Gastroesophageal sphincter (tissue), 4 donors: Measurements from ENCODE around the gene PRRX2. TPM values are rescaled to one million over a fixed set of nuclear protein-coding genes. Genes with fewer than 3 reads are reported as not detected.

Experiments
- ATAC-seq: fragments of 150-250 bp; one replicate; pipeline ENCODE4 v1.9.1; 2016; ENCODE audit warnings: mild to moderate bottlenecking, moderate library complexity
- H3K27ac ChIP-seq, 4 donors: fragments of 200-600 bp; sonication (generic) in 3 of 4; 1 replicate in 3 of 4; 2 replicates in 1 of 4; pipeline ENCODE4 v1.5.1; 2016 to 2019
- H3K27me3 ChIP-seq: fragments of 200-600 bp; sonication (generic); one replicate; pipeline ENCODE4 v1.5.1; 2019
- H3K36me3 ChIP-seq, 2 donors: fragments of 200-600 bp; sonication (generic); one replicate each; pipeline ENCODE4 v1.5.1; 2019; ENCODE audit warnings: control low read depth in 1 of 2
- H3K4me1 ChIP-seq, 3 donors: fragments of 200-600 bp; sonication (generic); 1 replicate in 2 of 3; 2 replicates in 1 of 3; pipeline ENCODE4 v1.5.1; 2016 to 2019; ENCODE audit warnings: control low read depth in 2 of 3
- H3K4me3 ChIP-seq, 2 donors: fragments of 200-600 bp; sonication (generic); one replicate each; pipeline ENCODE4 v1.5.1; 2019; ENCODE audit warnings: mild to moderate bottlenecking in 1 of 2, moderate library complexity in 1 of 2
- H3K9me3 ChIP-seq, 3 donors: fragments of 200-600 bp; sonication (generic); one replicate each; pipeline ENCODE4 v1.5.1; 2017 to 2019; ENCODE audit warnings: control low read depth in 2 of 3
- CTCF ChIP-seq, 4 experiments: fragments of 200-600 bp in 2 of 4; fragments of 450-650 bp in 2 of 4; sonication (generic) in 1 of 4; IDR thresholded peaks; one replicate each; pipeline ENCODE4 v1.5.1; 2017 to 2019; ENCODE audit warnings: antibody characterized with exemption in 4 of 4, mild to moderate bottlenecking in 2 of 4, moderate library complexity in 2 of 4
- EP300 ChIP-seq: sonication (generic); formaldehyde crosslinking; IDR thresholded peaks from one replicate; pipeline ENCODE4 v1.6.1; 2017; ENCODE audit warnings: antibody characterized with exemption, mild to moderate bottlenecking
- POLR2A ChIP-seq, 2 donors: fragments of 450-650 bp; IDR thresholded peaks; one replicate each; pipeline ENCODE4 v1.6.1; 2017; ENCODE audit warnings: antibody characterized with exemption in 2 of 2, mild to moderate bottlenecking in 2 of 2, moderate library complexity in 1 of 2
- POLR2AphosphoS5 ChIP-seq: sonication (generic); formaldehyde crosslinking; IDR thresholded peaks from one replicate; pipeline ENCODE4 v1.6.1; 2017; ENCODE audit warnings: antibody characterized with exemption
- WGBS, 2 donors: methylation state at CpG; one replicate each; pipeline ENCODE4 v1.1.5; 2018; ENCODE audit warnings: low coverage in 1 of 2; 5-methylcytosine and 5-hydroxymethylcytosine counted together
- total RNA-seq, 4 donors: library from RNA; depleted of rRNA; stranded (reverse); fragments of >200 nt; gene quantifications; one replicate each; pipeline ENCODE4 v1.1.0, GENCODE V29; 2016

The PRRX2 gene
- total RNA-seq, 4 donors from 2014 or later, result 0.93 to 12.1 (median 7.1) TPM

GRCh38 chr9:129735546-129735945 lies 70.1 kb downstream of the PRRX2 start:
- Histone ChIP-seq H3K4me3 (no peak overlapping the region), H3K27ac (no peak overlapping the region), H3K4me1 (peaks cover 0 to 17% (median 0%) of the 10 kb centered on the region in 3 donors), H3K9me3 (no peaks in the 10 kb centered on the region), H3K36me3 (no peaks in the 10 kb centered on the region), H3K27me3 (peaks cover 11% of the 10 kb centered on the region)
- WGBS, 2 donors, result 45% methylated on average over 4 of the region's 6 CpGs; no CpG with 5 or more reads in 1 of the 2 donors
- no peak for ATAC-seq
- TF ChIP-seq CTCF (IDR thresholded peaks at IDR 0.05), result no peak
- no peak for TF ChIP-seq EP300
- no peak for TF ChIP-seq POLR2AphosphoS5
- TF ChIP-seq POLR2A (IDR thresholded peaks at IDR 0.05), result no peak

DNA sequence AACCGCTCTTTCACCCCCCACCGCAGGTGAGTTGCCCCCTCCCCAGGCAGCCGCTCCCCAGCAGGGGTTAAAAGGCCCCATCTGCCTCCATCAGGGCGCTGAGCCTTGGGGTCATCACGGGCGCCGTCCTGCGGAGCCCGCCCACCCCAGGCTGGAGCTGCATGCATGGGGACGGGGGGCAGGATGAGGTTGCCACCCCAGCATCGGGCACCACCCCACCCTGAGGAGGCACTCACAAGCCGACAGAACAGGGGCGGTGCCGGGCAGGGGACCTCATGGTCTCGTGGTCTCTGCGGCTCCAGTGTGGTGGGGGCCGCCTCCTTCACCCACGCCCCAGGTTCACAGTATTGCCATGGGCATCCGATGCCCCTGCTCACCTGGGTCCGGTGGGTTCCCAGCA lies 70.9 kb downstream of the PRRX2 start:
- Histone ChIP-seq H3K9me3 (no peaks in the 10 kb centered on the region), H3K4me3 (no peak overlapping the region), H3K27me3 (peaks cover 10% of the 10 kb centered on the region), H3K36me3 (no peaks in the 10 kb centered on the region), H3K4me1 (peaks cover 0 to 17% (median 0%) of the 10 kb centered on the region in 3 donors), H3K27ac (no peak overlapping the region)
- WGBS, 2 donors, result no CpG with 5 or more reads among the region's 20 CpGs
- ATAC-seq, result no peak
- TF ChIP-seq CTCF (IDR thresholded peaks at IDR 0.05) (no peak), POLR2A (IDR thresholded peaks at IDR 0.05) (no peak), POLR2AphosphoS5 (no peak), EP300 (no peak)

- Histone ChIP-seq H3K9me3 (no peaks in the 10 kb centered on the region), H3K27me3 (peaks cover 6% of the 10 kb centered on the region), H3K27ac (peak overlapping the region in 3 of 4 donors; percentile 56 to 81 (median 78)), H3K4me1 (peaks cover 0 to 17% (median 0%) of the 10 kb centered on the region in 3 donors), H3K36me3 (no peaks in the 10 kb centered on the region), H3K4me3 (peak overlapping the region; percentile 37 to 66)
- ATAC-seq, result peak; percentile 87
- 0% methylated on average over 1 of the region's 48 CpGs for WGBS, 2 donors
- TF ChIP-seq CTCF (IDR thresholded peaks at IDR 0.05) (peak in 3 of 4 experiments; percentile 95 to 97 (median 97)), EP300 (no peak), POLR2A (IDR thresholded peaks at IDR 0.05) (peak in 1 of 2 donors; percentile 6)
Measured at GRCh38 chr9:129737479-129738274, 72.2 kb downstream of the PRRX2 start.

DNA sequence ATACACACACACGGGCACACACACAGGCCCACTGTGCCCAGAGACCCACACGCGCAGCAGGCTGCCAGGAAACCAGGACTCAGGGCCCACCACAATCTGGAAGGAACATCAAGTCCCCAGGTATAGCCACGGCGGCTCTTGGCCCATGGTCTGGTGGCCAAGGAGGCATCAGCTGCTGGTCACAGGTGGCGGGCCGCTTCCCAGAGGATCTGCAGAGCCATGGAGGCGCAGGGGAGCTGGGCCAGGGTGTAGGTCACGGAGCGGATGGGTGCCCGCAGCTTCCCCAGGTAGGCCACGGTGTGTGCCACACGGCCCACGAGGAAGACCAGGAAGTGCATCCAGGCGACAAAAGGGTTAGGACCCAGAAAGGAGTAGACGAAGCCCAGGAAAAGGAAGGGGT lies 74.0 kb downstream of the PRRX2 start:
- no peaks in the 10 kb centered on the region for H3K9me3 ChIP-seq
- H3K4me1 ChIP-seq, result peaks cover 0 to 17% (median 0%) of the 10 kb centered on the region in 3 donors
- TF ChIP-seq EP300 (no peak), POLR2A (IDR thresholded peaks at IDR 0.05) (no peak), CTCF (IDR thresholded peaks at IDR 0.05) (no peak), POLR2AphosphoS5 (no peak)
- no peak overlapping the region for H3K4me3 ChIP-seq
- ATAC-seq, result no peak
- no peaks in the 10 kb centered on the region for H3K36me3 ChIP-seq
- WGBS, 2 donors, result 60 to 100% methylated on average over 1 of the region's 16 CpGs
- peaks cover 6% of the 10 kb centered on the region for H3K27me3 ChIP-seq
- no peak overlapping the region for H3K27ac ChIP-seq

- Histone ChIP-seq H3K27ac (no peak overlapping the region), H3K4me3 (no peak overlapping the region), H3K4me1 (peaks cover 0 to 17% (median 0%) of the 10 kb centered on the region in 3 donors), H3K36me3 (no peaks in the 10 kb centered on the region), H3K9me3 (no peaks in the 10 kb centered on the region), H3K27me3 (peaks cover 6% of the 10 kb centered on the region)
- no peak for TF ChIP-seq CTCF (IDR thresholded peaks at IDR 0.05)
- TF ChIP-seq POLR2AphosphoS5, result no peak
- no peak for TF ChIP-seq POLR2A (IDR thresholded peaks at IDR 0.05)
- no peak for TF ChIP-seq EP300
- 80 to 90% methylated on average over 2 to 5 of the region's 7 CpGs for WGBS, 2 donors
- ATAC-seq, result no peak
Measured at GRCh38 chr9:129740174-129740573, 74.7 kb downstream of the PRRX2 start.
